Prostate gland (tissue), 2 donors: Measurements from ENCODE around the gene RNF14.

Experiments used
- POLR2AphosphoS5 ChIP-seq: sonication (generic); formaldehyde crosslinking; IDR thresholded peaks from one replicate; pipeline ENCODE4 v1.6.1; 2017; ENCODE audit warnings: antibody characterized with exemption
- TF ChIP-seq, protein P1 (sequence below), 4 experiments: fragments of 200-600 bp in 2 of 4; fragments of 450-650 bp in 2 of 4; sonication (generic) in 2 of 4; IDR thresholded peaks; 1 replicate in 3 of 4; 2 replicates in 1 of 4; pipeline ENCODE4 v1.5.1; 2016 to 2019; ENCODE audit warnings: antibody characterized with exemption in 4 of 4, mild to moderate bottlenecking in 2 of 4, moderate library complexity in 2 of 4

DNA sequence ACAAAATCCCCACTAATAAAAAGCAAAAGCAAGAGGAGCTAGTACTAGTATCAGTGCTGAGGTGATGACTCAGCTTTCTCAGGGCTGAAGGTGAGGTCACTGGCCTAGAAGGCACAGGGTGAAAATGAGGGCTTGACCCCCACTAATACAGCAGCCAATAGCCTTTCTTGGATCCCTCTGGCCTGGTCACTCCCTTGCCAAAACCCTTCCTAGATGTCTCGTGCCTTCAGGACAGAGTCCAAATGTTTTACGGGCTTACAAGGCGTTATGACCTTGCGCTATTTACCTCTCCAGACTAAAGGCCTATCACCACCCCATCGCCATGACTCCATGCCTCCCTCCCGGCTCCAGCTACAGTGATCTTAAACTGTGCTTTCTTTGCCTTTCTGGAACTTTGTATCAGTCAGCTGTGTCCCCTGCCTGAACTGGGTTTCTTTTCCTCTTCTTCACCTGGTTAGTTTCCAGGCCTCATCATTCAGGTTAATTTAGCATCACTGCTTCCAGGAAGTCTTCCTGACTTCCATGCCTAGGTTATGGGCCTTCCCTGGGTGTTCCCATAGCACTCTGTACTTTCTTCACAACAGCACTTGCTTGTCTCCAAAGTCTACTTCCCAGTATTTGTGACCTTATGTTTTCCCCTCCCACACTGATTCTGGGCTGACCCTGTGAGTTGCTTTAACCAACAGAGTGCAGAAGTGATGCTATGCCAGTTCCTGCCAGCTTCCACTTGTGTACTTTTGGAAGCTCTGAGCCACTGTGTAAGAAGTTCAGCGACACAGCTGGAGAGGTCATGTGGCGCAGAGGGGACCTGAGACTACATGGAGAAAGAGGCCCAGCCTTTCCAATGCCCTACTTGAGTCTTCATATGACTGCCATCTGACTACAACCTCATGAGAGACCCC, 49.4 kb upstream of the RNF14 start:
- TF ChIP-seq, protein P1, sequence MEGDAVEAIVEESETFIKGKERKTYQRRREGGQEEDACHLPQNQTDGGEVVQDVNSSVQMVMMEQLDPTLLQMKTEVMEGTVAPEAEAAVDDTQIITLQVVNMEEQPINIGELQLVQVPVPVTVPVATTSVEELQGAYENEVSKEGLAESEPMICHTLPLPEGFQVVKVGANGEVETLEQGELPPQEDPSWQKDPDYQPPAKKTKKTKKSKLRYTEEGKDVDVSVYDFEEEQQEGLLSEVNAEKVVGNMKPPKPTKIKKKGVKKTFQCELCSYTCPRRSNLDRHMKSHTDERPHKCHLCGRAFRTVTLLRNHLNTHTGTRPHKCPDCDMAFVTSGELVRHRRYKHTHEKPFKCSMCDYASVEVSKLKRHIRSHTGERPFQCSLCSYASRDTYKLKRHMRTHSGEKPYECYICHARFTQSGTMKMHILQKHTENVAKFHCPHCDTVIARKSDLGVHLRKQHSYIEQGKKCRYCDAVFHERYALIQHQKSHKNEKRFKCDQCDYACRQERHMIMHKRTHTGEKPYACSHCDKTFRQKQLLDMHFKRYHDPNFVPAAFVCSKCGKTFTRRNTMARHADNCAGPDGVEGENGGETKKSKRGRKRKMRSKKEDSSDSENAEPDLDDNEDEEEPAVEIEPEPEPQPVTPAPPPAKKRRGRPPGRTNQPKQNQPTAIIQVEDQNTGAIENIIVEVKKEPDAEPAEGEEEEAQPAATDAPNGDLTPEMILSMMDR (IDR thresholded peaks at IDR 0.05): no peak
- TF ChIP-seq POLR2AphosphoS5: no peak
